GM12892 (cell line): ENCODE data around the gene GPRASP3.
"Not testable (repeated sequence)": the region's sequence is repeated elsewhere in the genome, so short reads cannot be mapped to it uniquely, and the experiment has no call there.

Source experiments
- DNase-seq: peaks from one replicate; pipeline ENCODE4 v3.0.0; 2011; ENCODE audit not compliant: insufficient read length
- FAIRE-seq: peaks from 2 replicates; lab custom pipeline; 2011; peaks lifted over from hg19 to GRCh38; lab: Jason Lieb, UNC
- POLR2A ChIP-seq: IDR thresholded peaks from 2 replicates; pipeline ENCODE4 v1.6.1; 2011; ENCODE audit warnings: low read depth, low read length, control low read depth
- POLR2AphosphoS5 ChIP-seq: IDR thresholded peaks from 2 replicates; pipeline ENCODE4 v1.6.1; 2011; ENCODE audit warnings: low read depth, low read length, control low read depth
- TAF1 ChIP-seq: IDR thresholded peaks from 2 replicates; pipeline ENCODE4 v1.6.1; 2011; ENCODE audit warnings: low read depth, mild to moderate bottlenecking, control low read depth, low read length, borderline replicate concordance

Gene GPRASP3

DNA sequence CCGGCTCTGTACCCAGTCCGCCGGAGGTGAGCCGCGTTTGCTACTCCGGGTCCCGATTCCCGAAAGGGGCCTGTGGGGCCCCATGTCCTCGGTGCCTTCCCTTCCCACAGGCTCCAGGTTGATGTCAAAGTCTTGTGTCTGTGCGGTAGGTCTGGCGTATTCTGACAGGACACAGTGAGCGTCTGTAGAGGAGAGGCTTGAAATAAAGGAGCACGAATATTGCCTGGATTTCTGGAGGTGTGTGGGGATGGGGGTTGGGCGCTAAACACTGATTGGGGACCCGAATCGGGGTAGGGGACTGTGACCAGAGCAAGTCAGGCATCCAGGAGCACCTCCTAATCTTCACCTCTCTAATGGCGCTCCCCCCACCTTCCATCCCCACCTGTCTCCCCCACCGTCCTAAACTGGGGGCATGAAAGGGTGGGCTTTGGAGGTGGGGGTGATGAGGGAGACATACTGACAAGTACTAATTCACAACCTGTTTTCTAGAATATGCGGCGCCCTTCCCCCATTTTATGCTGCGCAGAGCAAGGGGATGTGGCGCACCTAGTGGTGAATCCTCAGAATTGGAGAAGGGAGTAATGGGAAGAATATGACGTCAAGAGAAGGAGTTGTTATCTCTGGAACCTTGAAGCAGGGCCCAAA is 7.4 kb upstream of the GPRASP3 start:
- TF ChIP-seq POLR2A, result no peak
- TF ChIP-seq TAF1, result no peak
- TF ChIP-seq POLR2AphosphoS5, result no peak
- DNase-seq (peak; percentile 19), FAIRE-seq (no peak)

DNA sequence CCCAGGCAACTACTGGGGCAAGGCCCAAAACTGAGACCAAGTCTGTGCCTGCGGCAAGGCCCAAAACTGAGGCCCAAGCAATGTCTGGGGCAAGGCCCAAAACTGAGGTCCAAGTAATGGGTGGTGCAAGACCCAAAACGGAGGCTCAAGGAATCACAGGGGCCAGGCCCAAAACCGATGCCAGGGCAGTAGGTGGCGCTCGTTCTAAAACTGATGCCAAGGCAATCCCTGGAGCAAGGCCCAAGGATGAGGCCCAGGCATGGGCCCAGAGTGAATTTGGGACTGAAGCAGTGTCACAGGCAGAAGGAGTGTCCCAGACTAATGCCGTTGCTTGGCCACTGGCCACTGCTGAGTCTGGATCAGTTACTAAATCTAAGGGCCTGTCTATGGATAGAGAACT is 5.5 kb upstream of the GPRASP3 start:
- DNase-seq, result no peak
- TF ChIP-seq TAF1 (no peak), POLR2AphosphoS5 (no peak)
- FAIRE-seq, result no peak

DNA sequence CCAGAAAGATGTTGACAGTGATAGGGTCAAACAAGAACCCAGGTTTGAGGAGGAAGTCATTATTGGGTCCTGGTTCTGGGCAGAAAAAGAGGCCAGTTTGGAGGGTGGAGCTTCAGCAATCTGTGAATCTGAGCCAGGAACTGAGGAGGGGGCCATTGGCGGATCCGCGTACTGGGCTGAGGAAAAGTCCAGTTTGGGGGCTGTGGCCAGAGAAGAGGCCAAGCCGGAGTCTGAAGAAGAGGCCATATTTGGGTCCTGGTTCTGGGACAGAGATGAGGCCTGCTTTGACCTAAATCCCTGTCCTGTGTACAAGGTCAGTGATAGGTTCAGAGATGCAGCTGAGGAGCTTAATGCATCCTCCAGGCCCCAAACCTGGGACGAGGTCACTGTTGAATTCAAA is 4.6 kb upstream of the GPRASP3 start:
- TF ChIP-seq POLR2A, result no peak
- TF ChIP-seq POLR2AphosphoS5, result no peak
- TF ChIP-seq TAF1, result no peak
- DNase-seq, result no peak
- no peak for FAIRE-seq

- not testable (repeated sequence) for DNase-seq
- peak; percentile 51 for FAIRE-seq
These were observed 595 bp downstream of the GPRASP3 start for GRCh38 chrX:102721169-102721506.

DNA sequence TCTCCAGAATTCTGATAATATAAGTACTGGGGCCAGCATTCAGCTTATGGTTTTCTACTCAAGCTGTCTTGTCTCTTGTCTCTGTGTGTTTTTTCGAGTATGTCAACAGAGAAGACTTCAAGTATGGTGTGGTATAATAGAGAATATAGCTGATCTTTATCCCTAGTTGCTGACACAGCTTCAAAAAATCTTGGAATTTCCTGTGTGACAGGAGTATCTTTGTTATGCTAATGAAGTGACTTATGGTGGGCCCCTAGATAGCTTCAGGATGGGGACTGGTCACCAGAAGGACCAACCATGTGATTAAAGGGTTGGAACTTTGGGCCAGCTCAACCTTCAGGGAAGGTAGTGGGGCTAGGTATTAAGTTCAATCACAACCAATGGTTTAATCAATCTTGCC is 2.9 kb downstream of the GPRASP3 start:
- no peak for TF ChIP-seq TAF1
- TF ChIP-seq POLR2AphosphoS5, result no peak
- no peak for TF ChIP-seq POLR2A
- FAIRE-seq (no peak), DNase-seq (no peak)

GRCh38 chrX:102727761-102728160 is 7.2 kb downstream of the GPRASP3 start:
- DNase-seq, result no peak
- no peak for FAIRE-seq
- no peak for TF ChIP-seq POLR2AphosphoS5
- no peak for TF ChIP-seq TAF1
- no peak for TF ChIP-seq POLR2A

- TF ChIP-seq POLR2A (no peak), POLR2AphosphoS5 (no peak), TAF1 (no peak)
- DNase-seq, result no peak
- no peak for FAIRE-seq
These were observed 8.1 kb downstream of the GPRASP3 start for GRCh38 chrX:102728646-102729045.

GRCh38 chrX:102739657-102740056 is 19.1 kb downstream of the GPRASP3 start:
- peak; percentile 5 for FAIRE-seq

DNA sequence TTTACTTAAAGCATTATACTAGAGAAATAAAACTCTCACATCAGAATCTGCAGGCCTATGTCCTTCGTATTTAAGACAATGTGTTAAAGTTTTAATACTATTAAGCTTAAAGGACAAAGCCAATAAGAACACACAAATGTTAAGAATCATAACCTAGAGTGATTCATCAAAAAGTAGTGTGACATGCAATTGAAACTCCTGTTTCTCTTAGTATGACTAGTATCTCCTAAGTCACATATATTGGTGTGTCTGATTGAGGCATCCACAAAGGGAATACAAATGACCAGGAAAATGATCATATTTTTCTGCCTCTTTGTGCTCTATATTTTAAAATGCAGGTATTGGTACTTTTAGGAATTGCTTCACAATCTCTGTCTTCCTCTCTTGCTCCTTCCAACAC is 23.8 kb downstream of the GPRASP3 start:
- no peak for FAIRE-seq
- no peak for DNase-seq
- TF ChIP-seq TAF1, result no peak
- no peak for TF ChIP-seq POLR2A
- no peak for TF ChIP-seq POLR2AphosphoS5

More at GRCh38 chrX:102739657-102740056, 19.1 kb downstream of the GPRASP3 start:
- TF ChIP-seq TAF1 (no peak), POLR2A (no peak), POLR2AphosphoS5 (no peak)
- DNase-seq, result no peak

GRCh38 chrX:102745513-102745856 is 24.9 kb downstream of the GPRASP3 start:
- no peak for FAIRE-seq
- TF ChIP-seq POLR2AphosphoS5 (no peak), POLR2A (no peak), TAF1 (no peak)
- no peak for DNase-seq

GRCh38 chrX:102745857-102746584 is 25.5 kb downstream of the GPRASP3 start:
- DNase-seq (no peak), FAIRE-seq (no peak)

DNA sequence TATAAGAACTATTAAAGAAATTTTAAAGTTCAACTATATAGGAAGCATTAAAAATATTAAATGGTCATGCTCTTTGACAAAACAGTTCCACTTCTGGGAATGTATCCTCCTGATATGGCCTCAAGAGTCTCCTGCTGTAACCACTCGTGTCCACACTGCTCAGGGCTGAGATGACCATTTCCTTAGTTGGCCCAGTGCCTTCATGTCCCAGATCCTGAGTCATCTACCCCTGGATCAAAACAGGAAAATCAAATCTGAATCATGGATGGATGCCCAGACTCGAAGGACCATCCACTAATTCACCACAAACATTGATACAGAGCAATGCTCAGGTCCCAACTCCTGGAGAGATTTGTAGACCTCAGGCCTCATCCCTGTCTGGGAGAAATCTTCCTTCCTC is 44.7 kb downstream of the GPRASP3 start:
- DNase-seq, result no peak
- no peak for FAIRE-seq
- TF ChIP-seq POLR2A (no peak), TAF1 (no peak), POLR2AphosphoS5 (no peak)

More at GRCh38 chrX:102745857-102746584, 25.5 kb downstream of the GPRASP3 start:
- TF ChIP-seq TAF1 (no peak), POLR2A (no peak), POLR2AphosphoS5 (no peak)

DNA sequence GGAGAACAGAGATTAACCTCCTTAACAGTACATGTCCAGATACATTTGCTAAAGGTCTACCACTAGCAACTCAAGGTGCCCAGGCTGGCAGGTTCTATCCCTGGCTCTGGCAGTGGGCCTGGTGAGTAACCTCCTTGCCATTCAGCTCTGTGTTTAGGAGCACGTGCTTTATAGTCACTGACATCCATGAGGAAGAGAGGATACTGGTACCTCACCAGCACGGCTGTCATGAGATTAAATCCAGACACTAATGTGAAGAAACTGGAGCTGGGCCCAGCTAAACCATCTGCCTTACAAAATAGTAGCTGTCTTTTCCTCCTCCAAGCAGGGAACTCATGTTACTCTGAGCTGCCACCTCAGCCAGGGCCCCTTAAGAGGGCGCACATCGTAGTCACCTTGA is 45.3 kb downstream of the GPRASP3 start:
- no peak for DNase-seq
- no peak for FAIRE-seq
- TF ChIP-seq POLR2AphosphoS5, result no peak
- TF ChIP-seq POLR2A, result no peak
- TF ChIP-seq TAF1, result no peak
